Activated CD4-positive, CD25-positive, alpha-beta regulatory T cell treated with anti-CD3 and anti-CD28 coated beads, Interleukin-2, amount 50 U/mL, for 24 hours (primary cell): Measurements from ENCODE around the gene PI16.

Experiments used
- ATAC-seq, 2 donors: fragments of 150-1000 bp; cut with Tn5 transposase; one replicate each; pipeline ENCODE4 v1.10.0; 2021; ENCODE audit warnings: mild to moderate bottlenecking in 1 of 2, moderate library complexity in 1 of 2

PI16 gene

GRCh38 chr6:37005827-37006567 lies 51.5 kb downstream of the PI16 start:
- peak; percentile 55 to 60 for ATAC-seq

- no peak for ATAC-seq
These were observed 52.3 kb downstream of the PI16 start for GRCh38 chr6:37006793-37007339.

GRCh38 chr6:37007340-37008043 lies 53.0 kb downstream of the PI16 start:
- no peak for ATAC-seq

- ATAC-seq: no peak
These were observed 54.2 kb downstream of the PI16 start for GRCh38 chr6:37008484-37009465.

- no peak for ATAC-seq
These were observed 55.9 kb downstream of the PI16 start for GRCh38 chr6:37010402-37010892.

GRCh38 chr6:37011656-37012378 lies 57.3 kb downstream of the PI16 start:
- no peak for ATAC-seq

GRCh38 chr6:37013516-37014491 lies 59.3 kb downstream of the PI16 start:
- ATAC-seq: no peak
